CD4-positive, alpha-beta T cell treated with Interleukin-15 for 4 hours (primary cell): Measurements from ENCODE around the gene CHCHD6.

Experiments
- DNase-seq: peaks from one replicate; pipeline ENCODE4 v3.0.0-alpha.2; 2020; ENCODE audit warnings: low spot score

Gene CHCHD6

DNA sequence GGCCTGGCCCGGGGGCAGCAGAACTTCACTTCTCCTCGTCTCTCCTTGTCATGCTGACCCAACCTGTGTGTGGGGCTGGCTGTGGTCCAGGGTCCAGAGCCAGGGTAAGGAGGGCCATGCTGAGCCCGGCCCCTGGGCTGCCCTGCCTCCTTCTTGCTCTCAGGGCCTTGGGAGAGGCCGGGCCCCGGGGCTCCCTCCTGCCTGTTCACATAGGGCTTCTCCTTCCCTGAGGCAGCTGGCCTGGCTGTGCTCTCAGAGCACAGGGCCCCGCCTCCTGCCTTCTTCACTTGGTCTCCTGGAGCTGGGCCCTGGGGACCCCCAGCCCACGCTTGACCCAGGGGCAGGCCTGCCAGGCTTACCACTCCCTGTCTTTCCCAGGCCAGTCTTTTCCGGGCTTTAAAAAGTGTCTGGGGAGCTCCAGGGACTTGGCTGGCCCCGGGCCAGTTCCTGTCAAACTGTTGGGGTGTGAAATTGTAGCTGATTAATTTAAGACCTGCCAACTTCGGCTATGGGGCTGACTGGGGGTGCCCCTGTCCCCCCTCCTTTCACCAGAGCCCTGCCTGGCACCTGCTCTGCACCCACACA, 290.7 kb downstream of the CHCHD6 start:
- no peak for DNase-seq

- DNase-seq: no peak
Measured at GRCh38 chr3:126995254-126995780, 291.3 kb downstream of the CHCHD6 start.

- DNase-seq: no peak
Measured at GRCh38 chr3:126995926-126996512, 292.0 kb downstream of the CHCHD6 start.

GRCh38 chr3:126996905-126997304, 292.9 kb downstream of the CHCHD6 start:
- DNase-seq: no peak

DNA sequence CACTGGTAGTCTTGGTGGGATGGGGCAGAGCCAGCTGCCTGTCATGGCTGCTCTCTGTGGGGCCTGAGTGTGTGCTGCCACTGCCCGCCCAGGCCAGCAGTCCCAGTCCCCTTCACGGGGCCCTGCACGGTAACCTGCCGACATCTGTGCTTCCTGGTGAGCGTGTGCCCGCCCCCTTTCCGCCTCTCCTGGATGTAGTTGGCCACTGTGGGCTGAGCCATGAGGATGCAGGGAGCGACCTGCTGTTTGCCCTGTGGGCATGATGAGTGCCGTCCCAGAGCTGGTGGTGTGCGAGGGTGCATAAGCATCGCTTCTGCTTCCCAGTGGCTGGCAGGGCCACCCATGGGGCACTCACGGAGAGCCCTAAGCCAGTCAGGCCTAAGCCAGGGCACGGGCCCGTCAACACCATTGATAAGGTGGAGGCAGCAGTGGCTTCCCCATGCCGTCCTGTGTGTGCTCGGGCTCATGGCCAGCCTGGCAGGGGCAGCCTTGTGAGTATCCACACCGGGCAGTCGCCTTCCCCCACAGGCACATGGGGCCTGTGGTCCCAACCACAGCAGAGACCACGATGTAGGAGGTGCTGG, 293.5 kb downstream of the CHCHD6 start:
- no peak for DNase-seq

- DNase-seq: no peak
Measured at GRCh38 chr3:126998320-126998719, 294.3 kb downstream of the CHCHD6 start.

DNA sequence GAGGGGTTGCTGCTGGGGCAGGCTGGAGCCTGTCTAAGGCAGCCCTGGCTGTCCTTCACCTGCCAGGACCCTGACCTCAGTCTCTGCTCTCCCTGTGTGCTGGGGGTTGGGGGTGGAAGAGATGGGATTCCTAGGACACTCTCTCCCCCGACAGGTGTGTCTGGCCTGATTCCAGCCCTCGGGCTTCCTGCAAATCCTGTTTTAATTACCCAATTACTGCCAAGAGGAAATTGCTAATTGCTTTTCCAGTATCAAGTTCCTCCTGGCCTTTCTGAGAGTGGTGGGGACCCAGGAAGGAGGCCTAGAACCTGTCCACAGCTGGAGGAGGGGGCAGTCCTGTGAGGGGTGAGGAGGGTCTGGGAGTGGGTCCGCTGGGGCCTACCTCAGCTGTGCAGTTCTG, 294.7 kb downstream of the CHCHD6 start:
- no peak for DNase-seq

DNA sequence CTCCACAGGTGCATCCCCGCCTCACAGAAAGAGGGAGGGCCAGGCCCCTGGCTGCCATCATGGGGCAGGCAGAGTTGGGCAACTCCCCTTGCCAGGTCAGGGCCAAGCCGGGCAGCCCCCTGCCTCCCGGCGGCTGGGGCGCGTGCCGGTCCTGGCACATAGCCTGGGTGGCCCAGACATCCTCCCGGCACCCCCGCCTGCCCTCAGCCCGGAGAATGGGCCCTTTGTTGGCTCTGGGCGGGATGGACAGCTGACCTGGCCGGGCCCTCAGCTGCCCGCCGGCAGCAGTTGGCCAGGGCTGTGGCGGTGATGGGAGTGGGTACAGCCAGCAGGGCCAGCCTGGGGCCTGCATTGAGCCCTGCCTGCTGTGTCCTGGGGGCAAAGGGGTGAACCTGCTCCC, 295.3 kb downstream of the CHCHD6 start:
- DNase-seq: no peak

DNA sequence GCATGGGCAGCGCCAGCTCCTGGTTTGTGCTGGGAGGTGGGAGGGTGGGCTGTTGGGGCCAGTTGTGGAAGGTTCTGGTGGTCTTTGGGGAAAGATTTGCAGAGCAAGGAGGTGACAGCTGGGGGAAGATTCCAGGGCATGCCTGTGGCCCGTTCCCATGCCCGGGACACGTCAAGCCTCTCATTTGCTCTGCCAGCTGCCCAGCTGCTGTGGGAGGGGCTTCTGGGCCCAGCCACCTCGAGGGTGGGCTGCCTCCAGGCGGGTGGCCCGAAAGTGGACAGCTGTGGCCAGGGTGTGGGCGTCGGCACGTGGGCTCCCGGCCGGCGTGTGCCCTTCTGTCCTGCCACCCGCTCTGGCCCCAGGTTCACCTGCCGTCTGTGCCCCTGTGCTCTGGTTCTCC, 296.1 kb downstream of the CHCHD6 start:
- no peak for DNase-seq

DNA sequence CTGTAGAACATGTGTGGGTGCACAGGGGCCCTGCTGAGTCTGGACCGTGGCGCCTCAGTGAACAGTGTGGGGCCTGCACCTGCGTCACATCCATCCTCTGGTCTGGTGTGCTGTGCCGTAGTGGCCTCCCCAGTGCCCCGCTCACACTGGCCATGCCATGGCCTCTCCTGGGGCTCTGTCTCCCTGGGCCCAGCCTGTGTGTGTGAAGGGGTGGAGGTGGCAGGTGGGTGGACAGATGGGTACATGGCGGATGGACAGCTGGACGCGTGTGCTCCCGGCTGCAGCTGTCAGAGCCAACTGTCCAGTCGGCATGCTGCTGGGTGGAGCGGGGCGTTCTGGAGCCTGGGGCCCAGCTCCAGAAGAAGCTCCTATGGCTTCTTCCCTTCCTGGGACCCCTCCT, 296.7 kb downstream of the CHCHD6 start:
- no peak for DNase-seq

DNA sequence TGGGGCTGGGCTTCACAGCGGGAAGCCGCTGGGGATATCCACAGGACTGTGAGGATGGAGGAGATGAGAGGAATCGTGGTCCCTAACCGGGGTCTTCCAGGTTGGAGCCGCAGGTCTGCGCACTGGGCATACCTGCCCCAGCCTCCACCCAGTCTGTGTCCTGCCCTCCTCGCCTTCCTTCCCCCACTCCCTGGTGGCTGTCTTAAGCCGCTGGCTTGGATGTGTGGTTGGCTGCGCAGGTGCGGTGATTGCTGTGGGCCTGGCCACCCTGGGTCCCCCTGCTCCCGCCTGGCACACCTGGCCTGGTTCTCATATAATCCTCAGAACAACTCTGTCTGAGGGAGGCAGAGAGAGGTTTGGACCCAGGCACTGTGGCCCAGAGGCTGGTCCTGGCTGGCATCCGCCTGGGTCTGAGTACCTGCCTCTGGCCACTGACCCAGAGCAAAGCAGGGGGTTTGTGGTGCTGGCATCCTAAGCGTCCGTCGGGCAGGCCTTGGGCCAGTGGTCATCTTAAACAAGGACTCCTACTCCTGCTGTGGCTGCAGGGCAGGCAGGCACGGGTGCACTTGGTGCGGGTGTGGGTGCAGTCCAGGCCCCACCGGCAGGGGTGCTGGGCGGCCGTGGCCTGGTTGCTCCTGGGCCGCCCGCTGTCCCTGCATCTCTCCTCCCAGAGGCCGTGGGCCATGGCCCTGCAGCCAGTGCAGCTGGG, 297.6 kb downstream of the CHCHD6 start:
- no peak for DNase-seq

GRCh38 chr3:127002195-127003174, 298.4 kb downstream of the CHCHD6 start:
- no peak for DNase-seq

DNA sequence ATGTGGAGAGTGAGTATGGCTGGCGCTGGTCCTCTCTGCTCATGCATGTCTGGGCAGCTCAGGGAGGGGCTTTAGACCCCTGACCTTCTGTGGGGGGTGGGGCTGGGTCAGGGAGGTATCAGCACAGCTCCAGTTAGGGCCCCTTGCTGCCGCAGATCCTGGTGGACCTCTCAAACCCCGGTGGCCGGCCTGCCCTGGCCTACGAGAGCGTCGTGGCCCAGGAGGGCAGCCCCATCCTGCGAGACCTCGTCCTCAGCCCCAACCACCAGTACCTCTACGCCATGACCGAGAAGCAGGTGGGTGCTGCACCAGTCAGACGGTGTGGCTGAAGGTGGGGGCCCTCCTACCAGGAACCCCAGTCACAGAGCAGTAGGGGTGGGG, 299.1 kb downstream of the CHCHD6 start:
- no peak for DNase-seq

DNA sequence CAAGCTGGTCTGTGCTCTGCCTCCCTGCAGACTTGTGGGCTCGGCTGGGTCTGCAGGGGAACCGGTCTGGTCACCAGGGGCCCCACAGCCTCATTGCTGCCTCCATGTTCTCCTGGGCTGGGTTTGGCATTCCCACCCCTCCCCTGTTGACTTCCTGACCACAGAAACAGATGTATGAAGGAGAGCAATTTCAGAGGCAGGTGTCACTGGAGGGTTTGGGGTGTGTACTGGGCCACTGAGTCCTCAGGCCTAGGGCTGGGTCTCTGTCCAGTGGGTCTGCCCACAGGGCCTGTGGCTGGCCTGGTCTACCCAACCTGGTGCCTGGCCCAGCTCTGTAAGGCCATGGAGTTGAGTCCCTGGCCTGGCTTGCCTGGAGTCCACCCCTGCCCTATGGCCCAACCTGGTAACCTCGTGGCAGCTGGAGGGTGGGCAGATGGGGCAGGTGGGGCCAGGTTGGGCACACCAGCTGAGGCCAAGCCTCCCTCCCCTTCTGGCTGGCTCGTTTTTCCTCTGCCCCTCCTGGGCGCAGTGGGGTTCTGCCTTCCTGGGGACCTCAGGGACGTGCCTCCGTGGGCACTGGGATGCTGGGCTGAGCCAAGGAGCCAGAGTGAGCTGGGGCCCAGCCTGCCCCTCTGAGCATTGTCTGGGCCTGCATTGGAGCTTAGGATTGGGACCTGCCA, 299.7 kb downstream of the CHCHD6 start:
- no peak for DNase-seq

DNA sequence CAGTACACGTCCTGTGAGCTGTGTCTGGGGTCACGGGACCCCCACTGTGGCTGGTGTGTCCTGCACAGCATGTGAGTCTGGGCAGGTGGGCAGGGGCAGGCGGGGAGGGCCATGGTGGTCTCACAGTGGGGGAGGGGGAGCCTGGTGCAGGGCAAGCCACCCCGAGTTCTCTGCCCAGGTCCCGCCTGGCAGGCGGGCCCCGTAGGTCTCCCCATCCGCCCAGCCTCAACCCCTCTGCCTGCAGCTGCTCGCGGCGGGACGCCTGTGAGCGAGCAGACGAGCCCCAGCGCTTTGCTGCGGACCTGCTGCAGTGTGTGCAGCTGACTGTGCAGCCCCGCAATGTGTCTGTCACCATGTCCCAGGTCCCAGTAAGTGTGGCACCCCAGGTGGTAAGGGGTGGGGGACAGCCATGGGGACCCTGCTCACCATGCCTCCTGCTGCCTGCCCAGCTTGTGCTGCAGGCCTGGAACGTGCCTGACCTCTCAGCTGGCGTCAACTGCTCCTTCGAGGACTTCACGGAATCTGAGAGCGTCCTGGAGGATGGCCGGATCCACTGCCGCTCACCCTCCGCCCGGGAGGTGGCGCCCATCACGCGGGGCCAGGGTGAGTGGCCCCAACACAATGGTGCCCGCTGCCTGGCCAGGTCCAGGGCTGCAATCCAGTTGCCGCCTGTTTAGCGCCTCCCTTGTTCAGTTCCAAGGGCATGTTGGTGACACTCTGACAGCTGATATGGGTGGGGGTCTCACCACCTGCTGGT, 300.8 kb downstream of the CHCHD6 start:
- DNase-seq: no peak

GRCh38 chr3:127005864-127006500, 301.9 kb downstream of the CHCHD6 start:
- no peak for DNase-seq

GRCh38 chr3:127006781-127007436, 302.9 kb downstream of the CHCHD6 start:
- DNase-seq: no peak

- DNase-seq: no peak
Measured at GRCh38 chr3:127008236-127008635, 304.2 kb downstream of the CHCHD6 start.

DNA sequence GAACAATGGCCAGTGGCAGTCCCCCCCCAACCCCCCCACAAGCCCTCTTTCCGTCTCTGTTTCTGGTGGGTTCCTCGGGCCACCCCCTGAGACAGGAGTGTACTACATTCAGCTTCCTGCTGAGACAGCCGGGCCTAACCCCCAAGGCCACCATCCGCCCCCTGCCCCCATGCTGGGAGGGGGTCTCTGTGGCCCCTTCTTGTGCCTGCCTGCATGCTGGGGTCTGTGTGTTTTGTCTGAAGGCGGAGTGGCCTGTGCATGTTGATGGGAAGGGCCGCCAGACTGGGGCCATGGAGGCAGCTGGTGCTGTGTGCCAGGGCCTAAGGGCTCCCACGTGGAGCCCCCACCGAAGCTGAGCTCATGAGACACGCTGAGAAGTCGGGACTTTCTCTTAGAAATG, 305.5 kb downstream of the CHCHD6 start:
- no peak for DNase-seq
